Type B pancreatic cell (in vitro differentiated cells): ENCODE data around the gene CFAP58. TPM values are rescaled to one million over a fixed set of nuclear protein-coding genes. Genes with fewer than 3 reads are reported as not detected.

Source experiments
- DNase-seq: peaks from one replicate; pipeline ENCODE4 v3.0.0; 2021; ENCODE audit warnings: mixed read lengths; ENCODE audit not compliant: unreplicated experiment; ENCODE audit errors: extremely low spot score
- H3K27ac Mint-ChIP-seq: 2 replicates; pipeline ENCODE4 v1.8.0; 2021; ENCODE audit warnings: mild to moderate bottlenecking, mixed read lengths
- H3K27me3 Mint-ChIP-seq: 2 replicates; pipeline ENCODE4 v1.8.0; 2021; ENCODE audit warnings: mixed read lengths
- H3K36me3 Mint-ChIP-seq: 2 replicates; pipeline ENCODE4 v1.8.0; 2021; ENCODE audit warnings: mixed read lengths
- H3K4me1 Mint-ChIP-seq: one replicate; pipeline ENCODE4 v1.8.0; 2021; ENCODE audit warnings: mixed read lengths; ENCODE audit not compliant: unreplicated experiment
- H3K4me3 Mint-ChIP-seq: 2 replicates; pipeline ENCODE4 v1.8.0; 2021; ENCODE audit warnings: mild to moderate bottlenecking, mixed read lengths
- H3K9me3 Mint-ChIP-seq: 2 replicates; pipeline ENCODE4 v1.8.0; 2021; ENCODE audit warnings: mixed read lengths
- total RNA-seq: library from RNA; stranded (reverse); gene quantifications from 2 replicates; pipeline ENCODE4 v1.2.1, GENCODE V29; 2021; ENCODE audit warnings: low replicate concordance
- TF ChIP-seq, protein P1 (sequence below): fragments of 200-600 bp; sonication (generic); conservative IDR thresholded peaks from 2 replicates; pipeline ENCODE4 v1.5.0; 2021; ENCODE audit warnings: antibody characterized with exemption, mild to moderate bottlenecking

CFAP58 gene
- total RNA-seq, 1 donor from 2014 or later, result 0.34 TPM

DNA sequence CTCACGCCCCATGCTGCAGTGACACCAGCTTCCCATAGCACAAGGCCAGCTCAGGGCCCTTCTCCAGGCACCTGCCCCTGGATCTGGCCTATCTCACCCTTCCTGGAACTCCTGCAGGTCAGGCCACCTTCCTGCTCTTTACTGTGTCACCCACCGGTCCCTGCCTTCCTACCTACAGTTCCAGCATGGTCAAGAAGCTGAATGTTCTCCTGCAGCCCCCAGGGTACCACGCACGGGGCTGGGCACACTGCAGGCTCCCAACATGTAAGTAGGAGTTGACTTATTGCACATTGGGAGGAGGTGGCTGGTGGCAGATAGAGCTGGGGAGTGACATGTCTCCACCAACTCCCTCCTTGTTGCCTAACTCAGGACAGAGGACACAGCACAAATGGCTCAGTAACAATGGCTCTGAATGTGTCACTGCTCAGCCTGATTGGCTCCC is 29.9 kb upstream of the CFAP58 start:
- TF ChIP-seq, protein P1, sequence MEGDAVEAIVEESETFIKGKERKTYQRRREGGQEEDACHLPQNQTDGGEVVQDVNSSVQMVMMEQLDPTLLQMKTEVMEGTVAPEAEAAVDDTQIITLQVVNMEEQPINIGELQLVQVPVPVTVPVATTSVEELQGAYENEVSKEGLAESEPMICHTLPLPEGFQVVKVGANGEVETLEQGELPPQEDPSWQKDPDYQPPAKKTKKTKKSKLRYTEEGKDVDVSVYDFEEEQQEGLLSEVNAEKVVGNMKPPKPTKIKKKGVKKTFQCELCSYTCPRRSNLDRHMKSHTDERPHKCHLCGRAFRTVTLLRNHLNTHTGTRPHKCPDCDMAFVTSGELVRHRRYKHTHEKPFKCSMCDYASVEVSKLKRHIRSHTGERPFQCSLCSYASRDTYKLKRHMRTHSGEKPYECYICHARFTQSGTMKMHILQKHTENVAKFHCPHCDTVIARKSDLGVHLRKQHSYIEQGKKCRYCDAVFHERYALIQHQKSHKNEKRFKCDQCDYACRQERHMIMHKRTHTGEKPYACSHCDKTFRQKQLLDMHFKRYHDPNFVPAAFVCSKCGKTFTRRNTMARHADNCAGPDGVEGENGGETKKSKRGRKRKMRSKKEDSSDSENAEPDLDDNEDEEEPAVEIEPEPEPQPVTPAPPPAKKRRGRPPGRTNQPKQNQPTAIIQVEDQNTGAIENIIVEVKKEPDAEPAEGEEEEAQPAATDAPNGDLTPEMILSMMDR, result no peak
- Mint-ChIP-seq H3K4me1 (peaks cover 43% of the 10 kb centered on the region), H3K9me3 (no peaks in the 10 kb centered on the region), H3K27me3 (no peaks in the 10 kb centered on the region), H3K36me3 (peaks cover 7% of the 10 kb centered on the region), H3K4me3 (no peak overlapping the region), H3K27ac (no peak overlapping the region)
- no peak for DNase-seq

DNA sequence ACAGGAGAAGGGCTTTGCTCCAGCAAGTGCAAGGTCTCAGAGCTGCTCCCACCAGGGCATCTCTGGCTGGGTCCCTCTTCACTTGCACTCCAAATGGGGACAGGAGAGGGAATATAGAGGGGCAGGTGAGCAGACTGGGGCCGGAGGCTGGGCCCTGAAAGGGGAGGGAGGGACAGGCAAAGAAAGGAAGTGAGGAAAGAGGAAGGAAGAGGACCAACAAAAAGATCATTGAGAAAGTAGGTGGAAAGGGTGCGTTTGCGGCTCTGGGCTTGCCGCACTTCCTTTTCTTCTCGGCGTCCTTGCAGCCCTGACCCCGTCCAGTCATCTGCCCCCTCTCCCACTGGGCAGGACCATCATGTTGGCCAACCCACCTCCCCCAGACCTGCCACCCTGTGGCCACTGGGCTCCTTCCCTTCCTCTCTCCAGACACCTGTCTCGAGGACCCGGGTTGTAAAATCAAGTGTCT is 29.4 kb upstream of the CFAP58 start:
- H3K36me3 Mint-ChIP-seq, result peaks cover 7% of the 10 kb centered on the region
- H3K27me3 Mint-ChIP-seq, result no peaks in the 10 kb centered on the region
- DNase-seq, result no peak
- TF ChIP-seq, protein P1, result no peak
- no peaks in the 10 kb centered on the region for H3K9me3 Mint-ChIP-seq
- H3K4me3 Mint-ChIP-seq, result no peak overlapping the region
- H3K27ac Mint-ChIP-seq, result no peak overlapping the region
- H3K4me1 Mint-ChIP-seq, result peaks cover 47% of the 10 kb centered on the region

DNA sequence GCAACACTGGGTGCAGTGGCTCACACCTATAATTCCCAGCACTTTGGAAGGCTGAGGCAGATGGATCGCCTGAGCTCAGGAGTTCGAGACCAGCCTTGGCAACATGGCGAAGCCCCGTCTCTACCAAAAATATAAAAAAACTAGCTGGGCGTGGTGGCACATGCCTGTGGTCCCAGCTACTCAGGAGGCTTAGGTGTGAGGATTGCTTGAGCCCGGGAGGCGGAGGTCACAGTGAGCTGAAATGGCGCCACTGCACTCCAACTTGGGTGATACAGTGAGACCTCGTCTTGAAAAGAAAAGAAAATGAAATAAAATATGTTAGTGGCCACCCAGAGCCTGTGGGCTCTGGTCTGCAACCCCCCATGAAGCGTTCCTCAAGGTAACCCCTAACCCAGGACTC is 28.7 kb upstream of the CFAP58 start:
- no peak overlapping the region for H3K4me3 Mint-ChIP-seq
- DNase-seq, result no peak
- TF ChIP-seq, protein P1, result no peak
- no peak overlapping the region for H3K27ac Mint-ChIP-seq
- H3K4me1 Mint-ChIP-seq, result peaks cover 47% of the 10 kb centered on the region
- no peaks in the 10 kb centered on the region for H3K9me3 Mint-ChIP-seq
- no peaks in the 10 kb centered on the region for H3K27me3 Mint-ChIP-seq
- peaks cover 7% of the 10 kb centered on the region for H3K36me3 Mint-ChIP-seq

DNA sequence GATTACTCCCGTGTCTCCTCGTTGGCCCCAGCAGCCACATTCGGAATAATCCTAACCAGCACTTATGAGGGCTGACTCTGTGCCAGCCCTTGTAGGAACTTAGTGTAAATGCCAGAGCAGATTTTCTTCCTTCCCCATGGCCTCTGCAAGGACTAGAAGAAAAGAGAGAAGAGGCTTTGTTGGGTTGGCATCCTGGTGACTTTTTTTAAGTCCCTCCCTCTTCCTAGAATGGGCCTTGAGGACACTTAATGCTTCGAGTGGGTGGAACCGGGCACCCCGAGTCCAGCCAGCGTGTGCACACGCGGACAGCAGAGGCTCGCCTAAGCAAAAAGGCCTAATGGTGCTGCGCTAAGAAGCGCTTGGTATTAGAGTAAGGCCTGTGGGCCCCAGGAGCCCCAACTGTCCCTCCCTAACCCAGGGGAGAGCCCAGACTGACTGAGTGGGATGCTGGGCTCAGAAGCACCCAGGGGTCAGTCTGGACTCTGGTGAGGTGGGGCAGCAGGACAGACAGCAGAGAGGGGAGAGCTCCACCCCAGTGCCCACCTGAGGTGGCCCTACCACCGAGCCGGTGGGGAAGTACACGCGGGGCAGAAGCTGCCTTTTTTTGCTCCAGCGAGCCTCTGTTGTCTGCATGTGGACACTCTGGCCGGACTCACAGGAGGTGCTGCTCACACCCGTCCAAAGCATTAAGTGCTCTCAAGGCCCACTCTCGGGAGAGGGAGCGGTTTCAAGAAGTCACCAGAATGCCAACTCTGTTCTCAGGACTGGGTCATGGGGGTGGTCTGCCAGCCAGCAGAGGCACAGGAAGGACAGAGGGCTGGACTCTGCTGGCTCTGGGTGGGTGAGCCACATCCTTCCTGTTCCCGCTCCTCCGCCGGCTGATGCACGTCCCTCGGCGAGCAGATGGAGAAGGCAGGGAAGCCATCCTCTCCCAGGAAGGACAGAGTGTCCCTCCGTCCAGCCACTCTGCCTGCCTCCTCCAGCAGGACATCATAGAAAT is 27.9 kb upstream of the CFAP58 start:
- no peak overlapping the region for H3K4me3 Mint-ChIP-seq
- TF ChIP-seq, protein P1, result no peak
- peaks cover 7% of the 10 kb centered on the region for H3K36me3 Mint-ChIP-seq
- no peak overlapping the region for H3K27ac Mint-ChIP-seq
- H3K9me3 Mint-ChIP-seq, result no peaks in the 10 kb centered on the region
- H3K4me1 Mint-ChIP-seq, result peaks cover 51% of the 10 kb centered on the region
- DNase-seq, result no peak
- no peaks in the 10 kb centered on the region for H3K27me3 Mint-ChIP-seq

DNA sequence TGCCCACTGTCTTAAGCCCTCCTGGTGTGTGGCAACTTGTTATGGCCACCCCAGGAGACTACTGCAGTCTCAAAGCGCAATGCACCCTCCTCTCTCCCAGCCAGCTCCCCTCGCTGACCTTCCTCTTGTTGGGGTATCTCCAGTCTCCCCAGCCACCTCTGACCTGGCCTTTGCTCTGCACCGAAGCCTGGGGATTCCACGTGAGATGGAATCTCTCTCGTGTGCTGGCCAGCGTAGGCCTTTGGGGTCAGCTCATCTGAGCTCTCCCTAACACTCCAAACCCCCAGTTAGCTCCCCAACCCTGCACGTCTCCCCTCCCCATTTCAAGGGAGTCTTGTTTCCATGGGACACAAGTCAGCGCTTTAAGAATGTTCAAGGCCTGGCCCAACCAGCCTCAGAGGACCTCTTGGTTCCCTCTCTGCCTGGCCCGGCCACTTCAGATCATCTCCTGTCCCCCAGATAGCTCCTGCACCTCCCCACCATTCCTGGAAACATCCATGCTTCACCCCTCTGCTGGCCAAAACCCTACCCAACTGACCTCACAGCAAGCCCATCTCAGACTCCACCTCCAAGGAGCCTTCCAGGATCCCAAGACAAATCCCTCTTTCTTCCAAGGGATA is 26.5 kb upstream of the CFAP58 start:
- H3K9me3 Mint-ChIP-seq, result no peaks in the 10 kb centered on the region
- H3K4me3 Mint-ChIP-seq, result peak overlapping the region; percentile 34
- H3K27ac Mint-ChIP-seq, result peak overlapping the region; percentile 13
- H3K27me3 Mint-ChIP-seq, result no peaks in the 10 kb centered on the region
- TF ChIP-seq, protein P1, result no peak
- no peak for DNase-seq
- H3K36me3 Mint-ChIP-seq, result peaks cover 7% of the 10 kb centered on the region
- peaks cover 58% of the 10 kb centered on the region for H3K4me1 Mint-ChIP-seq
